Activated CD8-positive, alpha-beta memory T cell treated with anti-CD3 and anti-CD28 coated beads, Interleukin-2, amount 50 U/mL, for 4 hours (primary cell): Measurements from ENCODE around the gene NINJ2.
"Not testable (repeated sequence)": the region's sequence is repeated elsewhere in the genome, so short reads cannot be mapped to it uniquely, and the experiment has no call there.

Experiments used
- DNase-seq: peaks from one replicate; pipeline ENCODE4 v3.0.0-alpha.2; 2020

Gene NINJ2

DNA sequence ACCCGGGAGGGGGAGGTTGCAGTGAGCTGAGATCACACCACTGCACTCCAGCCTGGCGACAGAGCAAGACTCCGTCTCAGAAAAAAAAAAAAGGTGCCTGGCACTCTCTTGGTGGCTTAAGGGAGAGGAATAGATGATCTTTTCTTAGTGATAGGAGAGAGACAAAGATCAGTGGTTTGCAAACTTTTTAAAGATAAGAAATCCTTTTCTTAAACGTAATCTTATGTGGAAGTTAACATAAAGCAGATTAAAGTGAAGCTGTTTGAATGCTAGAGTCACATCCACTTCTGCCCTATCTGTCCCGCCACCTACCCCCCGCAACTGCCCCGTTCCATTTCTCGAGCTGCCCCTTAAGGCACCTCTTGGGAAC lies 6.3 kb upstream of the NINJ2 start:
- no peak for DNase-seq

DNA sequence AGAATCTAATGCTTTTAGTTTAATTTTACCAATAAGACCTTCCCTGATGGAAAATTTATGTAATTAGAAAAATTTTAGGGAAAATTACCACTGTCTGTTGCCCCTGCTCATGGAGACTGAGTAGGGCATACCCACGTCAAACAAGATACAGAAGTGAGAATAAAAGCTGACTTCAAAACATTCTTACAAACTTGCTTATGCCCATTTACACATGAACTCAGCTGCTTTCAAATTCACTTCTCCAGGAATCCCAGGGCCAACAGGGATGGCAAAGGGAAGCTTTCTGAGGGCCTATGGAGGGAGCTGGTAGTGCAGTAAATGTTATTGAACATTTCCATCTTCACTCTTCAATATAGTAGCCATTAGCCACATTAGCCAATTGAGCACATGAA lies 4.8 kb upstream of the NINJ2 start:
- DNase-seq, result no peak

DNA sequence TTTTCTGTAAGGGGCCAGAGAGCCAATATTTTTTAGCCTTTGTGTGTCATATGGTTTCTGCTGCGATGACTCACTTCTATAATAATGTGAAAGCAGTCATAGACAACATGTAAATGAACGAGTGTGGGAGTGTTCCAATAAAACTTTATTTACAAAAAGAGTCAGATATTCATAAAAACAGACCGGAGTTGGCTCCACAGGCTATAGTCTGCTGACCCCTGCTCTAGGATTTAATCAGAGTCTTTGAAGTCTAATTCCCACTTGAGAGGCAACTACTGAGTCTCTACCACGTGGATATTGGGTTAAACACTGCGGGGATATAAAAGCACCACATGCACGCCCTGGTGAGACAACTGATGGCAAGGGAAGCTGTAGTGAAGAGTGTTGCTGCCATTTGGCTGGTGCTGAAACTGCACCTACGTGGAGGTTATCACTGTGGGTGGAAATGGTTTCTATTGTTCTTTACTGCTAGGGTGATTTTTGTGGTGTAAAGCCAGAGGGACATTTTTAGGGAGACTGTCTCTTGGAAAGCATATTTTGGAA lies 3.6 kb upstream of the NINJ2 start:
- no peak for DNase-seq

DNA sequence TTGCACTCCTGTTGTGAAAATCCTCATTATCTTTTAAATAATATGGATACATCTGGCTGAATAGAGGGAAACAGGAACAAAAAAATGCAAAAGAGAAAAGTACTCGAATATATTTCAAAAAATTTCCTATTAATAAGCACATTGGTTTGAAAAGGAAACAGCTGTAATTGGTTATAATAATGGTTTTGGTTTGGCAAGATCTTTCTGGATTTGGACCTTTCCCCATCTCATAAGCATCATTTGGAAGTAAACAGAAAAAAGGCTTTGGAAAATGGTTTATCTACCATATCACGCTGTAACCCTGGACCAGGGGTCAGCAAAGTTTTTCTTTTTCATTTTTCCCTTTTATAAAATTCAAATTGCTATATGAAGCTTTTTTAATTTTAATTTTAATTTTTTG lies 2.8 kb upstream of the NINJ2 start:
- no peak for DNase-seq

DNA sequence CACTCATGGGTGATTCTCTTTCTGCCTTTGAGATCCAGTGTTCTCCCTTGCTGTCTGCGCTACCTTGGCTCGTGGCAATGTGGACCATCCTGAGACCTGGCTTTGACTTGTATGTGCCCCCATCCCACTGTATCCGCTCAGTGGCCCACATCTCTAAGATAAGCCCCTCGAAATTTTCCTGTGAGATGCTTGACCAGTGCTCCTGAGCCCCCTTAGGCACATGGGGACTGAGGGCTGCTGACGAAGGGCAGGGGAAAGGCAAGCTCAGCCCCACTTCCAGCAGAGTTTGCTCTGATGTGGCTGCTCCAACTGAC lies 1.5 kb upstream of the NINJ2 start:
- no peak for DNase-seq

DNA sequence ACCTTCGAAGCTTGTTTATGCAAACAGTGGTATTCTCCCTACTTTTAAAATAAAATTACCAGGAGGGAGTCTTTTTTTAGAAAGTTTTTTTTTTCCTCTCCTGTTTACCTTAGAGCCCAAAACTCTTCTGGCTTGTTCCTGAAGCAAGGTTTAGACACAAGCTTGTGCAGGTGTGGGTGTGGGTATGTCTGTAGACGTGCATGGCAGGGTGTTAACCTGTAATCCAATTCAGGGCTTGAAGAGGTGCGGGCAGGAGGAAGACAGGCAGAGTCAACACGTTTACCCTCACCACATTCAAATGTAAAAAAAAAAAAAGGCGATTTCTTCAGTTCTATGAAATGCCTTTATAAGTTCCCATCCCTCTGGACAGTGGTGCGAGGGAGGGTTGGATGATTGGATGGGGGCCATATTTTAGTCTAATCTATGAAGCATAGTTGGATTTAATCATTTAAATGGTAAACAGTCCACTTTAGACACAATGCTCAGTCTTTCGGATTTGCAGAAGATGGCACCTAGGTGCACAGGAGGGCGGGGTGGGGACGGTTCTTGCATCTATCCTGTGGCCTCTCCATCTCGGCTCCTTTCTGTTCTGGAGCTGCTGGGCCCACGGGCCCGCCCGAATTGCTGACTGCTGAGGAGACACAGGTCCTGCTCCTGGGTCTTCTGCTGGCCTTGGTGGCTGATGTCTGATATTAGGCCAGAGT lies 982 bp upstream of the NINJ2 start:
- no peak for DNase-seq

DNA sequence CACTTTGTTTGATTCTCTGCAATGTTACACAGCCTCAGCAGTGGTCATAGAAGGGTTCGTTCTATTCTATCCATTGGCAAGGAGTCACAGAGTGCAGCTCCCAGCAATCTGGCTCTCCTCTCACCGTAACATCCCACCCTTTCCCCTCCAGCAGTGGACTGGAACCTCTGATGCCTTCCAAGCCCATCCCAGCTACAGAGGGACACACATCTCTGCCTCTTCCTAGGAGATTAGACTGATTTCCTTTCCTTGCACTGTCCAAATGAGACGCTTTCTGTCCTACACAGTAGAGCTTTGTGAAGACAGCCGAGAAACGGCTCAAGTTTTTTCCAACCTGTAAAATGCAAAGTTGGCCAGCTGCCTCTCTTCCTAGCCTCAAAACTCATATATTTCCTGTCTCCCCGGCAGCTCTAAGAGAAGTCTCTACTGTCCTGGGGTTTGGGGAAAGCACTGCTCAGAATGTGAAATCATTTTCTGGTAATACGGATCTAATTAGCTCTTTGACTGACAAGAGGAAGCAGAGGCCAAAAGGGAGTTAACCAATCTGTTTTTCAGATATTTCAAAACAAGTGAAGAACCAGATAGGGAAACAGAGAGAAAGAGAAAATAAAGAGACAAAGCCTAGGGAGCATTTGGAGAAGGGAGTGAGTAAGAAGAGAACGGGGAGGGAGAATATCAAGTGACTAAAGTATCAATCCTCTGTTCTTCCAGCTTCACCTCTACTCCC lies 516 bp downstream of the NINJ2 start:
- DNase-seq, result no peak

DNA sequence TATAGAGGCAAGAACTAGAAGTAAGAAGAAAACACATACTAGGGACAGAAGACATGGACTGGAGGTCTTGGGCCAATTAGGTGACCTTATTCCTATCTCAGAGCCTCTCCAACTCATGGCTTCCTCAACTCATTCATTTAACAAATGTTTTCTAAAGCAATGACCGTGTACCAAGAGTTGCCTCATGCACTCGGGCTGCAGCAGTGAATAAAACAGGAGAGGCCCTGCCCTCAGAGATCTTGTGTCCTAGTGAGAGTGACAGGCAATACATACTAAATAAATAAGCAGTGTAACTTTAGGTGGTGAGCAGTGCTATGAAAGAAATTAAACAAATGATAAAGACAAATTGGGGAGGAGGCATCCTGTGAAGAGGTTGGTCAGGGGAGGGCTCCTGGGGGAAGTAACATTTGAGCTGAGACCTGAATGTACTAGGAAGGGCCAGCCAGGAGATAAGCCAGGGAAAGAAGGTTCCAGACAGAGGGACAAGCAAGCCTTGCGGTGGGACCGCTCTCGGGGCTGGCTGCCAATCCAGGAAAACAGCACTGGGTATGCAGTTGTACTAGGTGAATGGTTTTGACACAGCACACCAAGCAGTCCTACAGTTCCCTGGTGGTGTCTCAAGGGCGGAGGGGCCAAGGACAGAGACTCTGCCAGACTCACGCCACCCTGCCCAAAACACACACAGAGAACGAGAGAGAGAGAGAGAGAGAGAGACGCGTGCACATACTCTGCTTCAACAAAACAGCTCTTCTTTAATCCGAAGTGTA lies 1.3 kb downstream of the NINJ2 start:
- no peak for DNase-seq

DNA sequence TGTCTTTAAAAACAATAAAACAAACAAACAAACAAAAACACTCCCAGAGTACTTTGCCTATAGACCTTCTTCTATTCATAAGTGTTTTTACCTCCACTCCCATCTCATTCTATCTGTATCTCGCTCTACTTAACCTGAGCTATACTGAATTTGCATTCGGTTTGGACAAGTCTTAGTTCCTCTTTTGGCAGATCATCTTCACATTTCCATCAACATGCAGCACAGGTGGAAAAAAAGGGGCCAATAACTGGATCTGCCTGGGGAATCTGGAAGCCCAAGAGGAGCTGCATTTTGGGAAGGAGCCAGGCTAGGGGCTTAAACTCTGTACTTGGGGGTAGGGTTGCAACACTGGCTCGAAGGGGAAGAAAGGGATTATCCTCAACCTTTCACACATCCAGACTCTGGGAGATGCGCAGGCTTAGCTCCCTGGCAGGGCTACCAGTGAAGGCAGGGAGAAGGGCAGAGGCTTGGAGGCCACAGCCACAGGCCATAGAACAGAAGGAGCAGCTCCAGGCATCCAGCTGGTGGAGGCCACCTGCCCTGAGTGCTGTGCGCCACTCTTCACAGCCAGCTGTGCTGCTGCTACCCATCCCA lies 4.1 kb downstream of the NINJ2 start:
- no peak for DNase-seq

DNA sequence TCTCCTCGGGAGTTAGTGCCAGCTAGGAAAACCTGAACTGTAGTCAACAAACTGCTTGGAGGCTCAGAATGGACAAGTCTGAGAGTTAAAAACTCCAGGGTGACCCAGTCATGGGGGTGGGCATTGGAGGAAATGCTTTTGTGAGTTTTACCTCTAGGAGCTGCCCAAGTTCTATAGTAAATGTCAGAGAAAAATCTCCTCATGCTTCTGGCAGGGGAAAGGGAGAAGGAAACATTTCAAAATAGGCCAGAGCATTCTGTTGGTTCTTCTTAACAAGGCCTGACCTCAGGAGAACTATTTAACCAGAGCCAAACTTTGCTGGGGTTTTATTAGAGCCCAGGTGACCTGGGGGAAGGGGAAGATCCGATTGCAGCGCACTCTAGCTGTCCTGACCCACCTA lies 12.3 kb downstream of the NINJ2 start:
- DNase-seq, result no peak

DNA sequence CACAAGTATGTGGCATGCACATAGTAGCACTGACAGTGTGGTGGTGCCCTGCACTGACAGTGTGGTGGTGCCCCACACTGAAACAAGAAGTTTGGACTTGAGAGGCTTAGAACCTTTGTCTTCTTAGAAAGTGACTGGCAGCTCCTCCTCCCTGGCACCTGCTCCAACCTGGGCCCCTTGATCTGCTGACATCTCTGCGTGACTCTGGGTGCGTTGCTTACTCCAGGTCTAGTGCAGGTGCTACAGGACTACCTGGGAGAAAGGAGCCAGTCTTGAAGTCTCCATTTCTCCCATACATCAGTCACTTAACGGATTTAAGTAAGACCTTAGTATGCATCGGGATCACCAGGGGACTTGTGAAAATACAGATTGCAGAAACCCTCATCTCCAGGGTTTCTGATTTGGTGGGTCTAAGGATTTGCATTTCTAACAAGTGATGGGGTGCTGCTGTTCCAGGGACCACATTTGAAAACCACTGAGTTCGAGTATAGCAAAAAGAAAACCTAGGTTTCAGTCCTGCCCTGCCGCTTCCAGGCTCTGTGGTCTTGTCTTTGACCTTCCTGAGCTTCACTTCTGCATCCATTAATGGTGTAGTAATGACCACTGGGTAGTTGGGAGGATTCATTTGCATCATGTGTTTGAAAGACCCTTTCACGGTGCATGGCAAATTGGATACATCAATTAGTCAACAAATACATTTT lies 15.7 kb downstream of the NINJ2 start:
- DNase-seq, result no peak

DNA sequence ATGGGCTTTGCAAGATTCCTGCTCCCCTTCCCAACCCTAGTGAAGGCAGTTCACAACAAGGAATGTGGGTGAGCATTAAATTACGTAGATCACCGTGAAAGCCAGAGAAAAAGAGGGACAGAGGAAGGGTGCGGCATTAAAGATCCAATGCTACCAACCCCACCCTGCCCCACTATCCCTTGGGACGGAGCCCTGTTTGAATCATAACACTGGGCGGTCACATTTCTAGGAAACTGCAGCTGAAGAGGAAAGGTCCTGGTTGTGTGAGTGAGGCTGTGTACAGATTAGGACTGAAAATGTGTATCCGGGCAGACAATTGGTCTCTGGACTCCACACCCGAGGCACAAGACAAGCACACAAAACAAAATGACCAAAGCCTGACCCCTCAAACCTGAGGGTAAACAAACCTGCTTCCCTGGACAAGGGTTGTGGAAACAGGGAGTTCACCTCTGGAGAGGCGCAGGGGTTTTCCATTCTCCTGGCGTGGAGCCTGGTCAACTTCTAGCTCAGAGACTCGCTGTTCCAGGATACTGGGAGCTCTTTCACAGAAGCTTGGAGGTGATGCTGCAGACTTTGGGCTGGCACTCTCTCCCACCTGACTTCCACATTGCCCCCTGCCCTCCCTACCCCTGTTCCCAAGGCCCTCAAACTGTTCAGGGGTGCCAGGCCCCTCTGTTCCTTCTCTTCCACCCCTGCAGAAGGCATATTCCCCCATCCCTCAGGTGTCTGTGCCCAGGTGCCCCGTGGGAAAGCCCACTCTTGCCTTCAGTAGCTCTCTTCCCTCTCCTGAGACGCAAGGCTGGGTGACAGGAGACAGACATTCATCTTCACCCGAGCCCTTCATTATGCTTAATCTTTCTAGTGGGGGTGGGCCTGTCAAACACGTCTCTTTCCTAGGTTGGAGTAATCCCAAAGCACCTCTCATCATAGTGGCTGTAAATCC lies 16.5 kb downstream of the NINJ2 start:
- DNase-seq, result no peak

DNA sequence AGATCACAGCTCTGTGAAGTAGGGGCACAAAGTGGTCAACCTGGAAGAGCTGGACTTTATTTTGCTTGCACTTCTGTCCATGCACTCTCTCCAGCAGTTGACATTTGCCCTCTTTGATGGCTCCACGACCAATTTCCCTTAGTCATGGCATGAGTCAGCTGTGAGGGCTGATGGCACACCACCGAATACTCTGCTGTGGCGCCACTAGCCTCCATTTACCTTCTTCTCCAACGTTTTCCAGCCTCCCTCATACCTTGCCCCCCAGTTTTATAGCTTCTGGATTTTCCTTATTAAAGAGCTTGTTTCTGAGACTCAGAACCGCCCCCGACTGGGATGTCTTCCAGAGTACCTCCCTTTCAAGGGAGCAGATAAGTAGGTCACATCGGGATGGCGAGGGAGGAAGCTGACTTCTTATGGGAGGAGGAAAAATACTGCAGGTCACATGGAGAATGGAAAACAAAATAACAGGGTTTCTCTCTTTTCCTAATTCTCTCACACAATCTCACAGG lies 17.6 kb downstream of the NINJ2 start:
- DNase-seq, result no peak

DNA sequence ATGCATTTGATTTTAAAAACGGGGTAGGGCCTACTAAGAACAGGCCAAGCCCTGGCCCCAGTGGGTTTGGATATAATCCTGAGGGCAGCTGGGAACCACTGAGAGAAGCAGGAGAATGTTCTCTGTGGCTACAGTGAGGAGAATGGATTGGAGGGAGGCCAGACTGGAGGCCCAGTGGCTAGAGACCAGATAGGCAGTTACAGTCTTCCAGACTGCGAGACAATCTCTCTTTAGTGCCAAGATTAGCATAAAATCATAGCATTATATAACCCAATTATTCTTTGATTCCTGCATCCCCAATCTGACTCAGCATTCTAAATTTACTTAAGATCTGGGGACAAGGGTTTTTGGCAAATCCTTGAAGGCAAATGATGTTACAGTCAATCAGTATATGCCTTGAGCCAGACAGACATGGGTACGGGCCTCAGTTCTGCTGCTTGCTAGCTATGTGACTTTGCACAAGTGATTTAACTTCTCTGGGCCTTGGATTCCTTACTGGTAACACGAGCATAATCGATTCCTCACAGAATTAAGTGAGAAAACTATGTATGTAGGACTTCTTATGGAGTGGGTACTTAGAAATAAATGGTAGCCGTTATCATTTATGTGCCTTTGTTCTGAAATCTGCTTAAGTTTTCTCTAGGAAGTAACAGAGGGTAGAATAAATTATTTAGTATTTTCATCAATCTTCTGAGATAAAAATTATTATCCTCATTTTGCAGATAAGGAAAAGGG lies 18.3 kb downstream of the NINJ2 start:
- no peak for DNase-seq

DNA sequence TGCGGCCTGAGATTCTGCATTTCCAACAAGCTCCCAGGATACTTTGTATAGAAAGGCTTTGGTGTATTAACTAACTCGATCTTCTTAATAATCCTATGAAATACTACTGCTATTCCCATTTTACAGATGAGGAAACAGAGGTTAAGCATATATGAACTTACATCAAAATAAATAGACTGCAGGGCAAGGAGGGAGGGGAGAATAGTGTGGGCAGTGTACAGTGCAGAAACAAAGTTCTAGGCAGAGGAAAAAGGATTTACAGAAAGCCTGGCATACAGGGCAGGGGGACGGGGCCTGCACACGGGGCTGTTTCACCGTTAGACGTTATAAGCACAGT lies 19.0 kb downstream of the NINJ2 start:
- DNase-seq, result no peak

DNA sequence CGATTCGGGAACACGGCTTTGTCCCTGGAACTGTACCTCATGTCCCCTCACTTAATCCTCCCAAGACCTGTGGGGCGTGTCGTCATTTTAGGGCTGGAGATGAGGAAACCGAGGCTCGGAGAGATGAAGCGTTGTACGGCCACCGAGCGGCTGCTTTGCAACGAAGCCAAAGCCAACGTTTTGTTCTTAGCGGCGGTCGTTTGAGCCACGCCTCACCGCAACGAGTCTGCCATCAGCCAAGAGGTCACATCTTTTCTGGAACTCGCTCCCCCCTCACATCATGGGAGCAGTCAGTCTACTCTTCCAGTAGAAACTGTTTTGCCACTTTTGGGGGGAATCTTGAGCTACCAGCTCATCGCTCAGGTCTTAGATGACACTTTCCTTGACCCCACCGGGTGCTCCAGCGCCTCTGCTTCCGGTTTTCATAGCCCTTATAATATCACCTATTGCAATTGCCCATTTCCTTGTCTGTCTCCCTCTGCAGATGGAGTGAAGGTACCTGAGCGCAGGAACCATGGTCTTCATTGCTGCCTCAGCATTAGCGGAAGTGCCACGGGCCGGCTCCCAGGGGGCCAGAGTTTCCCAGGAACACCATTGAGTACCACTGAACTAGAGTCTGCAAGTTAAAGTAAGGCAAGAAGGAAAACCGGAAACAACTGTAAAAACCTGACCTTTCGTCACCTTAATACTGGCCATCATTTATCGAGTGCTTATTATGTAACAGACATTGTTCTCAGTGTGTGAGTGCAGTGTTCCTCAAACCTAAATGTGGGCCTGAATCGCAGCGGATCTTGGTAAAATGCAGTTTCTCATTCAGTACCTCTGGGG lies 19.6 kb downstream of the NINJ2 start:
- DNase-seq, result no peak

DNA sequence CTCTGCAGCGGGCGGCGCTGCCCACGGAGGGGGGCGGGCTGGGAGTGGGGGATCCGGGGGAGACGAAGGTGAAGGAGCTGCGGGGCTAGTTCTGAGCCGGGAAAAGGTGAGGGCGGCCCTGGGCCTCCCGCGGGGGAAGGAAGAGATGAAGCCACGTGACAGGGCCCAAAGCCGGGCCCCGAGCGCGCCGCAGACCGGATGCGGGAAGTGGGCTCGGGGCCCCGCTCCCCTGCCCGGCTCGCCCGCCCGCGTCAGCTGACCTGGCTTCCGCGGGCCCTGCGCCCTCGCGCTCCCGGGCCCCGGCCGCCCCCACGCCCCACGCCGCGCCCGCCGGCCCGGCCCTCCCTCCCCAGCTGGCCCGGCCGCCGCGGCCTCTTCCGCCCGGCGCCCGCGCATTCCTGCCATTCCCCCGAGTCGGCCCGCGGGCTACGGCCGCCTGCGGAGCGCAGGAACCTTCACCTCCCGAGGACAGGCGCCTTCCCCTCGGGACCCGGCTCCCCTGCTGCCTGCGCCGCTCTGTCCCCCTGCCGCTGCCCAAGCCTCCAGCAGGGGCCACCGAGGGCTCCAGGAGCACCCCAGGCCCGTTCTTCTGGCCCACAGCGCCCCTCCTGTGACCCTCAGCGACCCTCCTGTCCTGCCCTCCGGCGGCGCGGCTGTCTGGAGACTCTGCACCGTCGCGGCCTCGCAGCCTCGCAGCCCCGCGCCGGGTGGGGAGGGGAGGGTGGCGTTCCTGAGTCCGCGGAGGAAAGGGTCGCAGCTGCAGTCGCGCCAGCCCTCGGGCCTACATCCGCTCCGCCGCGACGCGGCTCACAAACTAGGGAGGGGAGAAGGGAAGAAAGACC lies 20.4 kb downstream of the NINJ2 start:
- peak; percentile 67 for DNase-seq

DNA sequence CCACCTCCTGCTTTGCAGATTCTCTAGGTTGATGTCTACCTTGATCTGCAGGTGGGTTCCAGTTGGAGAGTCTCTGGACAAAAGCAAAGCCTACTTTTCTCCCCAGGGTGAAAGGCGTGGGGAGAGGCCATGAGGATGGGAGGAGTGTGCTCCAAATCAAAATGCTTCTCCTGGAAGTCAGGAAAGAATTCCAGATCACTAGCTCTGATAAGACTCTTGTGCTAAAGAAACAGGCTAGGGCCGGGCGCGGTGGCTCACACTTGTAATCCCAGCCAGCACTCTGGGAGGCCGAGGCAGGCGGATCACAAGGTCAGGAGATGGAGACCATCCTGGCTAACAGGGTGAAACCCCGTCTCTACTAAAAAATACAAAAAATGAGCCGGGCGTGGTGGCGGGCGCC lies 21.9 kb downstream of the NINJ2 start:
- not testable (repeated sequence) for DNase-seq

DNA sequence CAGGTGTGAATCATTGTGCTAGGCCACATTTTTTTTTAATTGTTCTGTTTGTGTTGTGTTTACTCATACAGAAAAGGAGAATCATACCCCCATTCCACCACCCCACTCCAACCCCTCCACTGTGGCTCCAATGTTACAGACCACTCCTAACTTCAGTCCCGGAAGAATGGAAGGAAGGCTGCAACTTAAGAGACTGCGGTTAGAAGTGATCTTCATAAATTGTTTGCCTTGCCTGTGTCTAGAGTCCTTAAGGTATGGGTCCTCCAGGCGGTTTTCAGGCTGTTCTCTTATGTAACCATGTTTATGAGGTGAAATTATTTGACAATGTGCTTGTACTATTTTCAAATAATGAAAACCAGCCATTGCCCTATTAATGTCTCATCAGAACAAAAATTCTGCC lies 22.5 kb downstream of the NINJ2 start:
- DNase-seq, result no peak
